MG63 (cell line): Measurements from ENCODE around the gene FBN1. TPM values are rescaled to one million over a fixed set of nuclear protein-coding genes. Genes with fewer than 3 reads are reported as not detected.

Source experiments
- DNase-seq: peaks from one replicate; pipeline ENCODE4 v3.0.0-alpha.2; 2020
- H3K27me3 ChIP-seq: fragments of 250-450 bp; sonication (Bioruptor Pico); 2 replicates; pipeline ENCODE4 v1.5.1; 2020; ENCODE audit warnings: mild to moderate bottlenecking, moderate library complexity
- H3K36me3 ChIP-seq: fragments of 250-450 bp; sonication (Bioruptor Pico); 2 replicates; pipeline ENCODE4 v1.5.1; 2020; ENCODE audit warnings: mild to moderate bottlenecking, moderate library complexity
- H3K4me3 ChIP-seq: fragments of 250-450 bp; sonication (Bioruptor Pico); 2 replicates; pipeline ENCODE4 v1.5.1; 2020; ENCODE audit warnings: mild to moderate bottlenecking, moderate library complexity
- H3K9me3 ChIP-seq: fragments of 250-450 bp; sonication (Bioruptor Pico); 2 replicates; pipeline ENCODE4 v1.5.1; 2020; ENCODE audit warnings: mild to moderate bottlenecking, moderate library complexity
- total RNA-seq: library from RNA; depleted of rRNA; stranded (reverse); fragments of >200 nt; shearing (Covaris generic); gene quantifications from 2 replicates; pipeline ENCODE4 v1.2.3, GENCODE V29; 2014; ENCODE audit warnings: low replicate concordance

Gene FBN1
- total RNA-seq, 1 experiment from 2014 or later = 179 TPM

GRCh38 chr15:48557335-48557734, 88.2 kb downstream of the FBN1 start:
- DNase-seq = no peak

GRCh38 chr15:48556159-48556897, 89.2 kb downstream of the FBN1 start:
- Histone ChIP-seq H3K27me3 (no peaks in the 10 kb centered on the region), H3K9me3 (no peaks in the 10 kb centered on the region), H3K4me3 (no peak overlapping the region), H3K36me3 (peaks cover 60% of the 10 kb centered on the region)
- no peak for DNase-seq

More at GRCh38 chr15:48557335-48557734, 88.2 kb downstream of the FBN1 start:
- Histone ChIP-seq H3K36me3 (peaks cover 59% of the 10 kb centered on the region), H3K4me3 (no peak overlapping the region), H3K9me3 (no peaks in the 10 kb centered on the region), H3K27me3 (no peaks in the 10 kb centered on the region)

- H3K9me3 ChIP-seq = no peaks in the 10 kb centered on the region
- H3K36me3 ChIP-seq = peaks cover 60% of the 10 kb centered on the region
- no peak overlapping the region for H3K4me3 ChIP-seq
- DNase-seq = no peak
- no peaks in the 10 kb centered on the region for H3K27me3 ChIP-seq
Measured at GRCh38 chr15:48555241-48555881, 90.1 kb downstream of the FBN1 start.

- Histone ChIP-seq H3K9me3 (no peaks in the 10 kb centered on the region), H3K4me3 (no peak overlapping the region), H3K27me3 (no peaks in the 10 kb centered on the region), H3K36me3 (peaks cover 64% of the 10 kb centered on the region)
- no peak for DNase-seq
Measured at GRCh38 chr15:48554112-48554511, 91.4 kb downstream of the FBN1 start.

GRCh38 chr15:48553559-48553958, 92.0 kb downstream of the FBN1 start:
- Histone ChIP-seq H3K36me3 (peaks cover 61% of the 10 kb centered on the region), H3K9me3 (no peaks in the 10 kb centered on the region), H3K4me3 (no peak overlapping the region), H3K27me3 (no peaks in the 10 kb centered on the region)
- no peak for DNase-seq

- Histone ChIP-seq H3K4me3 (no peak overlapping the region), H3K36me3 (peaks cover 52% of the 10 kb centered on the region), H3K9me3 (no peaks in the 10 kb centered on the region), H3K27me3 (no peaks in the 10 kb centered on the region)
- DNase-seq = no peak
Measured at GRCh38 chr15:48550822-48551525, 94.5 kb downstream of the FBN1 start.

GRCh38 chr15:48548455-48548854, 97.1 kb downstream of the FBN1 start:
- DNase-seq = no peak
- Histone ChIP-seq H3K36me3 (peaks cover 55% of the 10 kb centered on the region), H3K4me3 (no peak overlapping the region), H3K9me3 (peaks cover 2% of the 10 kb centered on the region), H3K27me3 (no peaks in the 10 kb centered on the region)

GRCh38 chr15:48547286-48547685, 98.2 kb downstream of the FBN1 start:
- DNase-seq = no peak
- peaks cover 4% of the 10 kb centered on the region for H3K9me3 ChIP-seq
- H3K36me3 ChIP-seq = peaks cover 52% of the 10 kb centered on the region
- no peaks in the 10 kb centered on the region for H3K27me3 ChIP-seq
- no peak overlapping the region for H3K4me3 ChIP-seq

- Histone ChIP-seq H3K27me3 (no peaks in the 10 kb centered on the region), H3K9me3 (peaks cover 4% of the 10 kb centered on the region), H3K36me3 (peaks cover 46% of the 10 kb centered on the region), H3K4me3 (no peak overlapping the region)
- no peak for DNase-seq
Measured at GRCh38 chr15:48546296-48546695, 99.2 kb downstream of the FBN1 start.

GRCh38 chr15:48544778-48545177, 100.7 kb downstream of the FBN1 start:
- Histone ChIP-seq H3K9me3 (peaks cover 4% of the 10 kb centered on the region), H3K36me3 (peaks cover 49% of the 10 kb centered on the region), H3K4me3 (no peak overlapping the region), H3K27me3 (no peaks in the 10 kb centered on the region)
- no peak for DNase-seq

- peak; percentile 88 for DNase-seq
- H3K27me3 ChIP-seq = no peaks in the 10 kb centered on the region
- peak overlapping the region; percentile 39 for H3K4me3 ChIP-seq
- peaks cover 59% of the 10 kb centered on the region for H3K36me3 ChIP-seq
- H3K9me3 ChIP-seq = peaks cover 4% of the 10 kb centered on the region
Measured at GRCh38 chr15:48541341-48542278, 103.9 kb downstream of the FBN1 start.

GRCh38 chr15:48540756-48541155, 104.8 kb downstream of the FBN1 start:
- Histone ChIP-seq H3K36me3 (peaks cover 59% of the 10 kb centered on the region), H3K4me3 (no peak overlapping the region), H3K9me3 (peaks cover 4% of the 10 kb centered on the region)

GRCh38 chr15:48538941-48539340, 106.6 kb downstream of the FBN1 start:
- no peak for DNase-seq

More at GRCh38 chr15:48540756-48541155, 104.8 kb downstream of the FBN1 start:
- H3K27me3 ChIP-seq = no peaks in the 10 kb centered on the region
- no peak for DNase-seq

GRCh38 chr15:48537271-48538113, 108.0 kb downstream of the FBN1 start:
- DNase-seq = no peak
- Histone ChIP-seq H3K4me3 (no peak overlapping the region), H3K36me3 (peaks cover 69% of the 10 kb centered on the region), H3K27me3 (no peaks in the 10 kb centered on the region), H3K9me3 (no peaks in the 10 kb centered on the region)

More at GRCh38 chr15:48538941-48539340, 106.6 kb downstream of the FBN1 start:
- Histone ChIP-seq H3K9me3 (peaks cover 4% of the 10 kb centered on the region), H3K36me3 (peaks cover 65% of the 10 kb centered on the region), H3K4me3 (no peak overlapping the region), H3K27me3 (no peaks in the 10 kb centered on the region)

GRCh38 chr15:48536681-48537091, 108.8 kb downstream of the FBN1 start:
- H3K36me3 ChIP-seq = peaks cover 77% of the 10 kb centered on the region
- no peak overlapping the region for H3K4me3 ChIP-seq
- no peaks in the 10 kb centered on the region for H3K9me3 ChIP-seq
- no peak for DNase-seq
- no peaks in the 10 kb centered on the region for H3K27me3 ChIP-seq

GRCh38 chr15:48533982-48534381, 111.5 kb downstream of the FBN1 start:
- DNase-seq = no peak
- peaks cover 90% of the 10 kb centered on the region for H3K36me3 ChIP-seq

More at GRCh38 chr15:48533982-48534381, 111.5 kb downstream of the FBN1 start:
- no peak overlapping the region for H3K4me3 ChIP-seq
- H3K9me3 ChIP-seq = no peaks in the 10 kb centered on the region
- H3K27me3 ChIP-seq = no peaks in the 10 kb centered on the region
